Activated naive CD8-positive, alpha-beta T cell treated with anti-CD3 and anti-CD28 coated beads, Interleukin-2, amount 50 U/mL, for 24 hours (primary cell): ENCODE results near the gene CFAP90.

Source experiments
- ATAC-seq: fragments of 150-1000 bp; cut with Tn5 transposase; one replicate; pipeline ENCODE4 v1.10.0; 2021
- DNase-seq: peaks from one replicate; pipeline ENCODE4 v3.0.0; 2021
- H3K27ac Mint-ChIP-seq: one replicate; pipeline ENCODE4 v1.8.0; 2021; ENCODE audit warnings: mild to moderate bottlenecking, mixed read lengths
- H3K27me3 Mint-ChIP-seq: one replicate; pipeline ENCODE4 v1.8.0; 2021; ENCODE audit warnings: mixed read lengths
- H3K36me3 Mint-ChIP-seq: one replicate; pipeline ENCODE4 v1.8.0; 2021; ENCODE audit warnings: low read depth, mixed read lengths
- H3K4me1 Mint-ChIP-seq: one replicate; pipeline ENCODE4 v1.8.0; 2021; ENCODE audit warnings: mixed read lengths
- H3K4me3 Mint-ChIP-seq: one replicate; pipeline ENCODE4 v1.8.0; 2021; ENCODE audit warnings: mild to moderate bottlenecking, moderate library complexity, mixed read lengths
- H3K9me3 Mint-ChIP-seq: one replicate; pipeline ENCODE4 v1.8.0; 2021; ENCODE audit warnings: mixed read lengths

CFAP90 gene

GRCh38 chr5:7852542-7852941 lies 1.6 kb upstream of the CFAP90 start:
- no peak for DNase-seq
- Mint-ChIP-seq H3K4me1 (peaks cover 19% of the 10 kb centered on the region), H3K27ac (no peak overlapping the region), H3K4me3 (no peak overlapping the region), H3K9me3 (no peaks in the 10 kb centered on the region), H3K36me3 (peaks cover 2% of the 10 kb centered on the region), H3K27me3 (peaks cover 31% of the 10 kb centered on the region)
- no peak for ATAC-seq

- peaks cover 18% of the 10 kb centered on the region for H3K4me1 Mint-ChIP-seq
- no peak for DNase-seq
- H3K36me3 Mint-ChIP-seq = no peaks in the 10 kb centered on the region
- no peak overlapping the region for H3K27ac Mint-ChIP-seq
- no peaks in the 10 kb centered on the region for H3K9me3 Mint-ChIP-seq
- H3K4me3 Mint-ChIP-seq = peak overlapping the region; percentile 14
- no peak for ATAC-seq
- peaks cover 36% of the 10 kb centered on the region for H3K27me3 Mint-ChIP-seq
These were observed 820 bp upstream of the CFAP90 start for GRCh38 chr5:7851617-7852289.

GRCh38 chr5:7851240-7851592 lies 283 bp upstream of the CFAP90 start:
- Mint-ChIP-seq H3K4me3 (peak overlapping the region; percentile 60), H3K36me3 (no peaks in the 10 kb centered on the region), H3K9me3 (no peaks in the 10 kb centered on the region), H3K4me1 (peaks cover 18% of the 10 kb centered on the region), H3K27me3 (peaks cover 36% of the 10 kb centered on the region), H3K27ac (no peak overlapping the region)
- no peak for DNase-seq
- no peak for ATAC-seq

- Mint-ChIP-seq H3K36me3 (no peaks in the 10 kb centered on the region), H3K27me3 (peaks cover 37% of the 10 kb centered on the region), H3K27ac (no peak overlapping the region), H3K4me1 (peaks cover 18% of the 10 kb centered on the region), H3K9me3 (no peaks in the 10 kb centered on the region), H3K4me3 (peak overlapping the region; percentile 51)
- ATAC-seq (no peak), DNase-seq (peak; percentile 8)
These were observed 1.1 kb downstream of the CFAP90 start for GRCh38 chr5:7849681-7850394.

- H3K36me3 Mint-ChIP-seq = no peaks in the 10 kb centered on the region
- no peak for DNase-seq
- H3K9me3 Mint-ChIP-seq = no peaks in the 10 kb centered on the region
- no peak for ATAC-seq
- no peak overlapping the region for H3K4me3 Mint-ChIP-seq
- H3K27ac Mint-ChIP-seq = no peak overlapping the region
- H3K4me1 Mint-ChIP-seq = peaks cover 18% of the 10 kb centered on the region
- peaks cover 38% of the 10 kb centered on the region for H3K27me3 Mint-ChIP-seq
These were observed 2.6 kb downstream of the CFAP90 start for GRCh38 chr5:7848296-7848695.

- peaks cover 5% of the 10 kb centered on the region for H3K4me1 Mint-ChIP-seq
- no peak for DNase-seq
- no peaks in the 10 kb centered on the region for H3K36me3 Mint-ChIP-seq
- no peak for ATAC-seq
- H3K4me3 Mint-ChIP-seq = no peak overlapping the region
- peaks cover 38% of the 10 kb centered on the region for H3K27me3 Mint-ChIP-seq
- no peak overlapping the region for H3K27ac Mint-ChIP-seq
- no peaks in the 10 kb centered on the region for H3K9me3 Mint-ChIP-seq
These were observed 4.6 kb downstream of the CFAP90 start for GRCh38 chr5:7846327-7846726.

- DNase-seq (no peak), ATAC-seq (no peak)
- Mint-ChIP-seq H3K4me3 (no peak overlapping the region), H3K27ac (no peak overlapping the region), H3K27me3 (peaks cover 40% of the 10 kb centered on the region), H3K4me1 (peaks cover 2% of the 10 kb centered on the region), H3K36me3 (no peaks in the 10 kb centered on the region), H3K9me3 (no peaks in the 10 kb centered on the region)
These were observed 5.4 kb downstream of the CFAP90 start for GRCh38 chr5:7845557-7845956.

GRCh38 chr5:7844901-7845300 lies 6.0 kb downstream of the CFAP90 start:
- no peaks in the 10 kb centered on the region for H3K36me3 Mint-ChIP-seq

GRCh38 chr5:7842531-7842930 lies 8.4 kb downstream of the CFAP90 start:
- no peak for ATAC-seq
- Mint-ChIP-seq H3K36me3 (no peaks in the 10 kb centered on the region), H3K9me3 (no peaks in the 10 kb centered on the region), H3K27ac (no peak overlapping the region), H3K4me3 (no peak overlapping the region), H3K4me1 (no peaks in the 10 kb centered on the region), H3K27me3 (peaks cover 33% of the 10 kb centered on the region)
- no peak for DNase-seq

More at GRCh38 chr5:7844901-7845300, 6.0 kb downstream of the CFAP90 start:
- no peak for ATAC-seq
- Mint-ChIP-seq H3K4me3 (no peak overlapping the region), H3K27ac (no peak overlapping the region), H3K27me3 (peaks cover 41% of the 10 kb centered on the region), H3K9me3 (no peaks in the 10 kb centered on the region), H3K4me1 (peaks cover under 1% of the 10 kb centered on the region)
- DNase-seq = no peak

GRCh38 chr5:7837403-7837802 lies 13.5 kb downstream of the CFAP90 start:
- Mint-ChIP-seq H3K4me1 (no peaks in the 10 kb centered on the region), H3K4me3 (no peak overlapping the region), H3K9me3 (no peaks in the 10 kb centered on the region), H3K36me3 (no peaks in the 10 kb centered on the region), H3K27me3 (peaks cover 19% of the 10 kb centered on the region), H3K27ac (no peak overlapping the region)
- DNase-seq (no peak), ATAC-seq (no peak)

GRCh38 chr5:7834982-7835381 lies 16.0 kb downstream of the CFAP90 start:
- Mint-ChIP-seq H3K9me3 (no peaks in the 10 kb centered on the region), H3K27me3 (peaks cover 9% of the 10 kb centered on the region), H3K4me1 (no peaks in the 10 kb centered on the region), H3K36me3 (no peaks in the 10 kb centered on the region), H3K4me3 (no peak overlapping the region), H3K27ac (no peak overlapping the region)
- DNase-seq = no peak
- no peak for ATAC-seq

- DNase-seq = no peak
- ATAC-seq = no peak
- Mint-ChIP-seq H3K27me3 (peaks cover 3% of the 10 kb centered on the region), H3K4me1 (no peaks in the 10 kb centered on the region), H3K9me3 (no peaks in the 10 kb centered on the region), H3K36me3 (no peaks in the 10 kb centered on the region), H3K4me3 (no peak overlapping the region), H3K27ac (no peak overlapping the region)
These were observed 22.7 kb downstream of the CFAP90 start for GRCh38 chr5:7828269-7828668.

GRCh38 chr5:7827610-7828009 lies 23.3 kb downstream of the CFAP90 start:
- H3K9me3 Mint-ChIP-seq = no peaks in the 10 kb centered on the region
- H3K27ac Mint-ChIP-seq = no peak overlapping the region
- H3K4me3 Mint-ChIP-seq = no peak overlapping the region
- no peaks in the 10 kb centered on the region for H3K36me3 Mint-ChIP-seq
- DNase-seq (no peak), ATAC-seq (no peak)
- H3K4me1 Mint-ChIP-seq = no peaks in the 10 kb centered on the region
- peaks cover 3% of the 10 kb centered on the region for H3K27me3 Mint-ChIP-seq

GRCh38 chr5:7825630-7826029 lies 25.3 kb downstream of the CFAP90 start:
- Mint-ChIP-seq H3K27me3 (peaks cover 4% of the 10 kb centered on the region), H3K4me1 (no peaks in the 10 kb centered on the region), H3K9me3 (no peaks in the 10 kb centered on the region), H3K4me3 (no peak overlapping the region), H3K36me3 (no peaks in the 10 kb centered on the region), H3K27ac (no peak overlapping the region)
- no peak for ATAC-seq
- no peak for DNase-seq

GRCh38 chr5:7824995-7825394 lies 25.9 kb downstream of the CFAP90 start:
- Mint-ChIP-seq H3K4me3 (no peak overlapping the region), H3K9me3 (no peaks in the 10 kb centered on the region), H3K4me1 (no peaks in the 10 kb centered on the region), H3K27me3 (peaks cover 4% of the 10 kb centered on the region), H3K27ac (no peak overlapping the region), H3K36me3 (no peaks in the 10 kb centered on the region)
- no peak for DNase-seq
- no peak for ATAC-seq
